ENCODE results near the gene SLC3A2.
"Not testable (repeated sequence)": the region's sequence is repeated elsewhere in the genome, so short reads cannot be mapped to it uniquely, and the experiment has no call there.

The SLC3A2 gene

GRCh38 chr11:62930666-62931065 lies 50.0 kb downstream of the SLC3A2 start:
- no peak for DNase-seq (ENCODE audit: low read depth)

DNA sequence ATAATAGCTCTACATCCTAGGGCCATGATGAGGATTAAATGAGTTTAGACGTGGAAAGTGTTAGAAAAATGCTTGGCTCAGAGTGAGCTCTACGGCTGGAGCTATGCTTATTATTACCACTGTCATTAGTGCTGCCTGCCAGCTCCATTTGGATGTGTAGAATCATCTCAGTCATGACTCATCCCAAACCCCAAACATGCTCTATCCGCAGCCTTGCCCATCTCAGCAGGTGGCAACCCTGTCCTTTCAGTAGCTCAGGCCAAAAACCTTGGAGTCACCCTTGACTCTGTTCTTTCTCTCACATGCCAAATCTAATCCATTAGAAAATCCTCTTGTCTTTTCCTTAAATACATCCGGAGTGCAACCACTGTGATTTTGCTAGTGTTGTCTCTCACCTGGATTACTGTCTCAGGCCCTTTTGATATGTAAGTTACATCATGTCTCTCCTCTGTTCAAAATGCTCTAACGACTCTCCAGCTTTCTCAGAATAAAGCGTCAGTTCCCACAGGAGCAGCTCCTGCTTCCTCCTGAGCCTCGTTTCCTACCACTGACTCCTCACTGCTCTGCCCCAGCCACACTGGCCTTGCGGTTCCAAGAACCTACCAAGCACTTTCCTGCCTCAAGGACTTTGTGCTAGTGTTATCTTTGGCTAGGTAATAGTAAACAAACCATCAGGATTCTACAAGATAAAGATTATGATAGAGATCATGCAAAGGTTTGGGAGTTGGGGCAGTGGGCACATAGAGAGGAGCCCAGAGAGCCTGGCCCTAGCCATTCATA lies 51.0 kb downstream of the SLC3A2 start:
- DNase-seq (ENCODE audit: low read depth): peak; percentile 12

DNA sequence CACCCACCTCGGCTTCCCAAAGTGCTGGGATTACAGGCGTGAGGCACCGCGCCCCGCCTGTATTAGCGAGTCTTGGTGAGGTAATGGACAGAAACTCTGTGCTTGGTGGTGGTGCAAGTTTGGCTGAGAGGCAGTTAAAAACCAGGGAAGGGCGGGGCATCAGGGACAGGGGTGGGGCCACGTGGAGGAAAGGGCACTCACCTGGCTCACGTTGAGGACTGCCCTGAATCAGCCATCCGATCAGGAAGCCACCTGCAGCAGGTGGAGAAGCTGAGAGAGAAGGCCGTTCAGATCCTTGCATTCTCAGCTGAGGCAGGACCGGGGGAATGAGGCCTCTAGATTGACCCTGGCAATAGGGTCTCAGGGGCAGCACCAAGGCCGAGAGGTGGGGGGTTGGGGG lies 52.6 kb downstream of the SLC3A2 start:
- DNase-seq (ENCODE audit: low read depth): no peak

DNA sequence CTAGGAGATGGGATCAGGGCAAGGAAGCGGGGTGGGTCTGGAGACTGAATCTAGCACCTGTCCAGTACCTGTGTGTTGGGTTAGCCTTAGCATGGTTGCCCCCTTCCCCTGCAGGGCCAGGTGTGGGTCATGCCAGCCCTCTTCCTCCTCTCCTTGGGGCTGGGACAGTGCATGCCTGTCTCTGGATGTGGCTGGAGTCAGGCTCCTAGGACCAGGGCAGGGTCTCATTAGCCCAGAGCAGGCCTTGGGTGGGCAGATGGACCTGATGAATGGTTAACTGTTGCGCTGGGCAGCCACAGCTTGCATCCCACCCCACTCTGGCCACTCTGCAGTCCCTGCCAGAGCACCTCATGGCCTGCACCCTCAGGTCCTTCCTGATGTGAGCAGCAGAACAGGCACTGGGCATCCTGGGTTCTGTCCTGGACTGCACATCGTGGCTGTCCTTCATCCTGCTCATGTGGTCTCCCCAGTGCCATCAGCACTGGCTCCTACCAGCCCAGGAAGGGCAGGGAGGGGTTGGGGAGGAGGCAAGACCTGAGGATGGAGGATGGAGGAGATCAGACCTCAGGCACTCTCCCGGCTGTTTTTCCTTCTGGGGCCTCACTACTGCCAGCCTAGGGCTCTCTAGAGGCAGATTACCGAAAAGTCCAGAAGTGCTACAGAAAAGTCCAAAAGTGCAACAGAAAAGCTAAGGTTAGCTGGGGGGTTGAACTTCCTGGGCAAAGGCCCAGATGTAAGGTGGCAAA lies 53.2 kb downstream of the SLC3A2 start:
- DNase-seq (ENCODE audit: low read depth): no peak

DNA sequence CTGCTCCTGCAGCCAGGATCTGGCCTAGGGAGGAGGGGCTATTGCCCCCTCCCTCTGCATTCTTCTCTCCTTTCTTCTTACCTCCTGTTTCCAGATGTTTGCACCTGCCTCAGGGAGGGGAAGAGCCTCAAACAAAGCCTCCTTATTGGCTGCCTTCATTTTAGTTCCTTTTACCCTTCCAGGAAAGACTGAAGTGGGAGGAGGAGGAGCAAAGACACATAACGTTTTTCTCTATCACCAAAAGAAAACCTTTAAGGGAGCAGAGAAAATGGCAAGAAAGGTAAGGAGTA lies 53.7 kb downstream of the SLC3A2 start:
- no peak for DNase-seq (ENCODE audit: low read depth)

- DNase-seq (ENCODE audit: low read depth): not testable (repeated sequence)
Observed at GRCh38 chr11:62937528-62937927, 56.8 kb downstream of the SLC3A2 start.
